ENCODE results near the gene TAX1BP1.

- TF ChIP-seq CTCF (IDR thresholded peaks at IDR 0.05; ENCODE audit: borderline replicate concordance, extremely low read depth, low read length, poor library complexity, severe bottlenecking) (no peak), EZH2 (IDR thresholded peaks at IDR 0.05; ENCODE audit: borderline replicate concordance, low read depth, low read length, severe bottlenecking) (no peak)
These were observed 106.4 kb downstream of the TAX1BP1 start for GRCh38 chr7:27846388-27846787.

All from DND-41 (cell line).